PC-9 (cell line): ENCODE measurements around the gene PWWP2B. TPM values are rescaled to one million over a fixed set of nuclear protein-coding genes. Genes with fewer than 3 reads are reported as not detected.

Experiments used
- BruUV-seq: library from RNA; stranded (reverse); fragments of 400-500 nt; replicated peaks from 2 replicates; lab custom pipeline; 2021; lab: Mats Ljungman, UMichigan
- CTCF ChIA-PET: fragments of 300-600 bp; sonication (Branson Sonifier 250); formaldehyde crosslinking; loops from one replicate; lab custom pipeline; 2022; ENCODE audit warnings: antibody characterized with exemption; lab: Charles Lee
- POLR2A ChIA-PET: fragments of 300-600 bp; sonication (Branson Sonifier 250); formaldehyde crosslinking; loops from one replicate; lab custom pipeline; 2022; ENCODE audit warnings: antibody characterized with exemption; ENCODE audit not compliant: unreplicated experiment; lab: Charles Lee
- DNase-seq, 2 experiments: peaks; one replicate each; pipeline versions ENCODE4 v3.0.0 to v3.0.0-alpha.2; 2015 to 2022; ENCODE audit warnings: mixed read lengths in 1 of 2
- H2AFZ ChIP-seq: fragments of 200-600 bp; sonication (generic); 2 replicates; pipeline ENCODE4 v1.8.1; 2017; ENCODE audit warnings: antibody characterized with exemption
- H3F3A ChIP-seq: fragments of 200-600 bp; sonication (generic); 2 replicates; pipeline ENCODE4 v1.8.1; 2017; ENCODE audit warnings: antibody characterized with exemption, mild to moderate bottlenecking, low read depth; ENCODE audit not compliant: insufficient read depth
- H3K27ac ChIP-seq: fragments of 200-600 bp; sonication (generic); 2 replicates; pipeline ENCODE4 v1.6.1; 2016; ENCODE audit warnings: mixed run types
- H3K27me3 ChIP-seq: fragments of 200-600 bp; sonication (generic); 2 replicates; pipeline ENCODE4 v1.6.1; 2016; ENCODE audit warnings: low read depth, mixed run types; ENCODE audit not compliant: insufficient read depth
- H3K36me3 ChIP-seq: fragments of 200-600 bp; sonication (generic); 2 replicates; pipeline ENCODE4 v1.6.1; 2016; ENCODE audit warnings: low read depth, mixed run types
- H3K4me1 ChIP-seq: fragments of 200-600 bp; sonication (generic); replicated peaks from 2 replicates; pipeline ENCODE4 v1.6.1; 2016; ENCODE audit warnings: mixed run types; ENCODE audit not compliant: insufficient read depth
- H3K4me2 ChIP-seq: fragments of 200-600 bp; sonication (generic); 2 replicates; pipeline ENCODE4 v1.6.1; 2017; ENCODE audit warnings: mixed run types
- H3K4me3 ChIP-seq: fragments of 200-600 bp; sonication (generic); 2 replicates; pipeline ENCODE4 v1.6.1; 2016; ENCODE audit warnings: mixed run types
- H3K79me2 ChIP-seq: fragments of 200-600 bp; sonication (generic); 2 replicates; pipeline ENCODE4 v1.6.1; 2017; ENCODE audit warnings: low read depth, mixed run types
- H3K9me2 ChIP-seq: fragments of 200-600 bp; sonication (generic); 2 replicates; pipeline ENCODE4 v1.8.1; 2017; ENCODE audit warnings: mild to moderate bottlenecking; ENCODE audit not compliant: insufficient read depth
- H3K9me3 ChIP-seq: fragments of 200-600 bp; sonication (generic); 2 replicates; pipeline ENCODE4 v1.8.1; 2016; ENCODE audit warnings: low read depth; ENCODE audit not compliant: insufficient read depth
- H4K20me1 ChIP-seq: fragments of 200-600 bp; sonication (generic); 2 replicates; pipeline ENCODE4 v1.8.1; 2017; ENCODE audit not compliant: insufficient read depth
- CTCF ChIP-seq: fragments of 200-600 bp; sonication (generic); conservative IDR thresholded peaks from 2 replicates; pipeline ENCODE4 v1.6.1; 2017; ENCODE audit warnings: mixed run types, antibody characterized with exemption, mild to moderate bottlenecking, moderate library complexity
- EZH2 ChIP-seq: fragments of 200-600 bp; sonication (generic); IDR thresholded peaks from 2 replicates; pipeline ENCODE4 v1.8.0; 2017; ENCODE audit warnings: antibody characterized with exemption, low read depth
- intact Hi-C: fragments of 100-400 bp; cut with micrococcal nuclease; formaldehyde crosslinking; loops from one replicate; pipeline ENCODE4 v1.10.0; 2022; ENCODE audit not compliant: unreplicated experiment
- total RNA-seq: library from RNA; stranded (reverse); gene quantifications from 2 replicates; pipeline ENCODE4 v1.2.3, GENCODE V29; 2021

Gene PWWP2B
- total RNA-seq, 1 experiment from 2014 or later, result 16.9 TPM

- CTCF ChIA-PET, result no interaction called here
- POLR2A ChIA-PET, result no interaction called here
- intact Hi-C loops, result loop anchor here (5.0 kb wide), 1 partner anchor 151 kb away; no protein-coding TSS in a partner anchor
- no peaks in the 10 kb centered on the region for H3K9me2 ChIP-seq
- H2AFZ ChIP-seq, result no peak overlapping the region
- no peak for DNase-seq
- H3K4me1 ChIP-seq, result no peaks in the 10 kb centered on the region
- no peaks in the 10 kb centered on the region for H3K79me2 ChIP-seq
- H4K20me1 ChIP-seq, result no peaks in the 10 kb centered on the region
- H3K27me3 ChIP-seq, result no peaks in the 10 kb centered on the region
- TF ChIP-seq CTCF, result no peak
- no peak for TF ChIP-seq EZH2
- H3K4me3 ChIP-seq, result no peak overlapping the region
- no peaks in the 10 kb centered on the region for H3F3A ChIP-seq
- H3K4me2 ChIP-seq, result no peak overlapping the region
- no TSS peak for BruUV-seq
- no peak overlapping the region for H3K27ac ChIP-seq
- H3K36me3 ChIP-seq, result no peaks in the 10 kb centered on the region
- H3K9me3 ChIP-seq, result no peaks in the 10 kb centered on the region
Measured at GRCh38 chr10:132373241-132373955, 23.6 kb upstream of the PWWP2B start.

- H3K36me3 ChIP-seq, result no peaks in the 10 kb centered on the region
- BruUV-seq, result no TSS peak
- ChIA-PET CTCF (no interaction called here), POLR2A (interaction anchor here (0.7 kb wide), 1 partner anchor 78 kb away, joined by 4 read pairs; no protein-coding TSS in a partner anchor)
- no peaks in the 10 kb centered on the region for H3K79me2 ChIP-seq
- no peak for TF ChIP-seq CTCF
- no peak for TF ChIP-seq EZH2
- no peak overlapping the region for H3K4me2 ChIP-seq
- H2AFZ ChIP-seq, result no peak overlapping the region
- H3K27me3 ChIP-seq, result no peaks in the 10 kb centered on the region
- no peaks in the 10 kb centered on the region for H3K9me2 ChIP-seq
- H3F3A ChIP-seq, result no peaks in the 10 kb centered on the region
- intact Hi-C loops, result loop anchor here (5.0 kb wide), 1 partner anchor 152 kb away; no protein-coding TSS in a partner anchor
- no peak for DNase-seq
- H3K9me3 ChIP-seq, result no peaks in the 10 kb centered on the region
- H3K4me1 ChIP-seq, result no peaks in the 10 kb centered on the region
- no peaks in the 10 kb centered on the region for H4K20me1 ChIP-seq
- no peak overlapping the region for H3K4me3 ChIP-seq
- H3K27ac ChIP-seq, result no peak overlapping the region
Measured at GRCh38 chr10:132374176-132374575, 22.8 kb upstream of the PWWP2B start.

GRCh38 chr10:132374612-132375011, 22.4 kb upstream of the PWWP2B start:
- no peaks in the 10 kb centered on the region for H3K9me3 ChIP-seq
- no peaks in the 10 kb centered on the region for H3K79me2 ChIP-seq
- intact Hi-C loops, result loop anchor here (5.0 kb wide), 1 partner anchor 152 kb away; no protein-coding TSS in a partner anchor
- POLR2A ChIA-PET, result interaction anchor here (0.7 kb wide), 1 partner anchor 77 kb away, joined by 4 read pairs; no protein-coding TSS in a partner anchor
- H3K27me3 ChIP-seq, result no peaks in the 10 kb centered on the region
- no peak overlapping the region for H3K4me3 ChIP-seq
- H3K36me3 ChIP-seq, result no peaks in the 10 kb centered on the region
- CTCF ChIA-PET, result no interaction called here
- no peak overlapping the region for H2AFZ ChIP-seq
- TF ChIP-seq CTCF (no peak), EZH2 (no peak)
- H3K4me1 ChIP-seq, result no peaks in the 10 kb centered on the region
- H3K4me2 ChIP-seq, result no peak overlapping the region
- no peaks in the 10 kb centered on the region for H3F3A ChIP-seq
- no peaks in the 10 kb centered on the region for H3K9me2 ChIP-seq
- BruUV-seq, result no TSS peak
- H3K27ac ChIP-seq, result no peak overlapping the region
- no peak for DNase-seq
- H4K20me1 ChIP-seq, result no peaks in the 10 kb centered on the region
